Liver (tissue), 9 donors: ENCODE data around the gene NLGN1. TPM values are rescaled to one million over a fixed set of nuclear protein-coding genes. Genes with fewer than 3 reads are reported as not detected.

ENCODE experiments used
- DNase-seq: peaks from one replicate; pipeline ENCODE4 v3.0.0-alpha.2; 2017; ENCODE audit warnings: low spot score
- H3K27ac ChIP-seq, 2 donors: one replicate each; pipeline ENCODE4 v1.7.0; 2013; ENCODE audit warnings: inconsistent platforms in 2 of 2, low read length in 2 of 2, control low read depth in 1 of 2, low read depth in 1 of 2, mild to moderate bottlenecking in 1 of 2
- H3K27me3 ChIP-seq, 4 donors: one replicate each; pipeline versions ENCODE4 v1.6.1 to v1.7.0; 2013; ENCODE audit warnings: low read length in 3 of 4, inconsistent platforms in 1 of 4, mild to moderate bottlenecking in 1 of 4, moderate library complexity in 1 of 4; ENCODE audit not compliant: control insufficient read depth in 4 of 4, insufficient read depth in 4 of 4
- H3K36me3 ChIP-seq, 4 donors: one replicate each; pipeline versions ENCODE4 v1.6.1 to v1.7.0; 2013; ENCODE audit warnings: low read length in 3 of 4, mild to moderate bottlenecking in 3 of 4, low read depth in 1 of 4, moderate library complexity in 1 of 4; ENCODE audit not compliant: control insufficient read depth in 4 of 4, insufficient read depth in 3 of 4
- H3K4me1 ChIP-seq, 4 donors: one replicate each; pipeline versions ENCODE4 v1.6.1 to v1.7.0; 2013; ENCODE audit warnings: low read length in 3 of 4, mild to moderate bottlenecking in 3 of 4, moderate library complexity in 1 of 4; ENCODE audit not compliant: control insufficient read depth in 4 of 4, insufficient read depth in 4 of 4
- H3K4me3 ChIP-seq, 3 donors: one replicate each; pipeline versions ENCODE4 v1.6.1 to v1.7.0; 2013; ENCODE audit warnings: low read length in 3 of 3, control low read depth in 1 of 3, low read depth in 1 of 3, mild to moderate bottlenecking in 1 of 3
- H3K9ac ChIP-seq, 2 donors: one replicate each; pipeline ENCODE4 v1.7.0; 2013; ENCODE audit warnings: low read length in 2 of 2, mild to moderate bottlenecking in 2 of 2, moderate library complexity in 2 of 2, control low read depth in 1 of 2, low read depth in 1 of 2
- H3K9me3 ChIP-seq, 4 donors: one replicate each; pipeline versions ENCODE4 v1.6.1 to v1.7.0; 2013; ENCODE audit warnings: low read length in 3 of 4; ENCODE audit not compliant: control insufficient read depth in 4 of 4
- ATF3 ChIP-seq: IDR thresholded peaks from 2 replicates; pipeline ENCODE4 v1.6.1; 2016; ENCODE audit warnings: antibody characterized with exemption
- EGR1 ChIP-seq, 2 donors: IDR thresholded peaks; 2 replicates each; pipeline ENCODE4 v1.6.1; 2016 to 2018; ENCODE audit warnings: antibody characterized with exemption in 2 of 2, low read depth in 2 of 2
- GABPA ChIP-seq, 2 donors: IDR thresholded peaks in 1 of 2; conservative IDR thresholded peaks in 1 of 2; 2 replicates each; pipeline ENCODE4 v1.6.1; 2016; ENCODE audit warnings: antibody characterized with exemption in 2 of 2, mild to moderate bottlenecking in 1 of 2, moderate library complexity in 1 of 2
- HNF4A ChIP-seq, 2 donors: conservative IDR thresholded peaks; 2 replicates each; pipeline ENCODE4 v1.6.1; 2016; ENCODE audit warnings: antibody characterized with exemption in 2 of 2, mild to moderate bottlenecking in 2 of 2
- HNF4G ChIP-seq: IDR thresholded peaks from 2 replicates; pipeline ENCODE4 v1.6.1; 2016; ENCODE audit warnings: antibody characterized with exemption
- MAX ChIP-seq: IDR thresholded peaks from 2 replicates; pipeline ENCODE4 v1.6.1; 2016; ENCODE audit warnings: antibody characterized with exemption
- NR2F2 ChIP-seq: IDR thresholded peaks from 2 replicates; pipeline ENCODE4 v1.6.1; 2016; ENCODE audit warnings: antibody characterized with exemption
- RAD21 ChIP-seq, 2 donors: IDR thresholded peaks; 2 replicates each; pipeline ENCODE4 v1.6.1; 2016; ENCODE audit warnings: antibody characterized with exemption in 2 of 2, mild to moderate bottlenecking in 2 of 2
- REST ChIP-seq: IDR thresholded peaks from 2 replicates; pipeline ENCODE4 v1.6.1; 2016; ENCODE audit warnings: antibody characterized with exemption, mild to moderate bottlenecking
- RXRA ChIP-seq, 2 donors: IDR thresholded peaks; 2 replicates each; pipeline ENCODE4 v1.6.1; 2017 to 2018; ENCODE audit warnings: antibody characterized with exemption in 2 of 2, mild to moderate bottlenecking in 1 of 2
- SP1 ChIP-seq: IDR thresholded peaks from 2 replicates; pipeline ENCODE4 v1.6.1; 2018; ENCODE audit warnings: antibody characterized with exemption, mild to moderate bottlenecking
- TAF1 ChIP-seq: conservative IDR thresholded peaks from 2 replicates; pipeline ENCODE4 v1.6.1; 2016; ENCODE audit warnings: antibody characterized with exemption, mild to moderate bottlenecking
- YY1 ChIP-seq: IDR thresholded peaks from 2 replicates; pipeline ENCODE4 v1.6.1; 2016; ENCODE audit warnings: antibody characterized with exemption, mild to moderate bottlenecking
- ZBTB33 ChIP-seq: IDR thresholded peaks from 2 replicates; pipeline ENCODE4 v1.6.1; 2016; ENCODE audit warnings: antibody characterized with exemption
- WGBS: extraction: QIAGEN DNeasy Blood & Tissue Kit; methylation state at CpG from one replicate; pipeline ENCODE4 v1.1.7; 2013; 5-methylcytosine and 5-hydroxymethylcytosine counted together
- polyA plus RNA-seq, 2 donors: library from polyadenylated mRNA; stranded (reverse) in 1 of 2; unstranded in 1 of 2; fragments of 200-250 nt in 1 of 2; fragments of >200 nt in 1 of 2; fragmentation: Nextera tagmentation in 1 of 2; extraction: Ambion mirVana in 1 of 2; gene quantifications; one replicate each; pipeline versions ENCODE4 v1.2.1 to v1.2.3, GENCODE V29; 2013 to 2015
- total RNA-seq, 2 donors: library from RNA; depleted of rRNA; stranded (reverse); fragments of >200 nt; gene quantifications; one replicate each; pipeline ENCODE4 v1.2.3, GENCODE V29; 2014
- donor health status: healthy.
- donor health status: healthy.
- donor health status: healthy.
- donor health status: healthy.
- donor health status: healthy.

Gene NLGN1
- total and polyA plus RNA-seq, 4 donors, result 0.02 to 0.67 (median 0.37) TPM; not detected in 1

GRCh38 chr3:174325834-174326700, 928.5 kb downstream of the NLGN1 start:
- TF ChIP-seq HNF4A (conservative IDR thresholded peaks at IDR 0.05) (no peak), MAX (no peak), RAD21 (IDR thresholded peaks at IDR 0.05) (no peak), REST (no peak), NR2F2 (no peak), SP1 (no peak), ZBTB33 (no peak), EGR1 (IDR thresholded peaks at IDR 0.05; ENCODE audit: low read depth in 2 of 2) (no peak), HNF4G (no peak), YY1 (no peak), TAF1 (no peak), ATF3 (no peak)
- Histone ChIP-seq H3K4me1 (no peaks in the 10 kb centered on the region), H3K9ac (no peak overlapping the region), H3K27ac (no peak overlapping the region), H3K9me3 (peaks cover 0 to 3% (median 0%) of the 10 kb centered on the region in 4 donors), H3K27me3 (peaks cover 0 to 3% (median 0%) of the 10 kb centered on the region in 4 donors), H3K4me3 (no peak overlapping the region), H3K36me3 (no peaks in the 10 kb centered on the region)
- 55% methylated on average over 7 of the region's 7 CpGs for WGBS
- DNase-seq, result no peak

GRCh38 chr3:174329321-174329720, 931.8 kb downstream of the NLGN1 start:
- H3K27ac ChIP-seq, result no peak overlapping the region
- H3K36me3 ChIP-seq, result no peaks in the 10 kb centered on the region
- H3K9ac ChIP-seq, result no peak overlapping the region
- TF ChIP-seq ZBTB33 (no peak), SP1 (no peak), HNF4G (no peak), HNF4A (conservative IDR thresholded peaks at IDR 0.05) (no peak), REST (no peak), TAF1 (no peak), GABPA (IDR thresholded peaks at IDR 0.05 in 1 of 2, conservative IDR thresholded peaks at IDR 0.05 in 1 of 2) (no peak), RXRA (IDR thresholded peaks at IDR 0.05) (no peak)
- H3K27me3 ChIP-seq, result peaks cover 0 to 3% (median 0%) of the 10 kb centered on the region in 4 donors
- no peaks in the 10 kb centered on the region for H3K9me3 ChIP-seq
- WGBS, result 90% methylated on average over 3 of the region's 3 CpGs
- no peaks in the 10 kb centered on the region for H3K4me1 ChIP-seq
- no peak overlapping the region for H3K4me3 ChIP-seq
- DNase-seq, result no peak
